H1 (cell line): ENCODE data around the gene PCAT7. TPM values are rescaled to one million over a fixed set of nuclear protein-coding genes. Genes with fewer than 3 reads are reported as not detected.

Experiments used
- CTCF ChIA-PET: fragments of 300-600 bp; sonication (Branson Sonifier 250); formaldehyde crosslinking; loops from one replicate; lab custom pipeline; 2021; ENCODE audit not compliant: partially characterized antibody; lab: Charles Lee
- POLR2A ChIA-PET: fragments of 300-600 bp; sonication (Branson Sonifier 250); formaldehyde crosslinking; loops from one replicate; lab custom pipeline; 2021; ENCODE audit warnings: inconsistent platforms; ENCODE audit not compliant: partially characterized antibody; lab: Charles Lee
- DNase-seq, 2 experiments: peaks; one replicate each; pipeline versions ENCODE4 v3.0.0 to v3.0.0-alpha.2; 2010 to 2022; ENCODE audit warnings: low spot score in 2 of 2, low read depth in 1 of 2, mixed read lengths in 1 of 2
- FAIRE-seq: peaks from 2 replicates; lab custom pipeline; 2011; peaks lifted over from hg19 to GRCh38; lab: Jason Lieb, UNC
- H2AFZ ChIP-seq: 2 replicates; pipeline ENCODE4 v1.8.1; 2012; ENCODE audit warnings: low read length, inconsistent platforms
- H2AK5ac ChIP-seq: 2 replicates; pipeline ENCODE4 v1.6.1; 2013; ENCODE audit warnings: low read depth, low read length
- H2BK120ac ChIP-seq: replicated peaks from 2 replicates; pipeline ENCODE3; 2013; ENCODE audit warnings: low read depth, low read length, inconsistent platforms
- H2BK12ac ChIP-seq: 2 replicates; pipeline ENCODE4 v1.6.1; 2013; ENCODE audit warnings: low read depth, low read length
- H2BK15ac ChIP-seq: 2 replicates; pipeline ENCODE4 v1.6.1; 2013; ENCODE audit warnings: low read length
- H2BK20ac ChIP-seq: 2 replicates; pipeline ENCODE4 v1.6.1; 2013; ENCODE audit warnings: low read length
- H2BK5ac ChIP-seq: 2 replicates; pipeline ENCODE4 v1.6.1; 2013; ENCODE audit warnings: low read depth, low read length
- H3K14ac ChIP-seq: 2 replicates; pipeline ENCODE4 v1.6.1; 2013; ENCODE audit warnings: inconsistent platforms; ENCODE audit not compliant: insufficient read length
- H3K18ac ChIP-seq: 2 replicates; pipeline ENCODE4 v1.6.1; 2013; ENCODE audit warnings: low read length; ENCODE audit errors: extremely low read depth
- H3K23ac ChIP-seq: 2 replicates; pipeline ENCODE4 v1.6.1; 2013; ENCODE audit warnings: inconsistent platforms; ENCODE audit not compliant: insufficient read length
- H3K23me2 ChIP-seq: 2 replicates; pipeline ENCODE4 v1.6.1; 2013; ENCODE audit warnings: low read depth, low read length
- H3K27ac ChIP-seq: 2 replicates; pipeline ENCODE4 v1.6.1; 2011; ENCODE audit warnings: low read depth, low read length, inconsistent platforms
- H3K27me3 ChIP-seq, 4 experiments: replicated peaks in 1 of 4; 1 replicate in 1 of 4; 2 replicates in 3 of 4; pipeline versions ENCODE4 v1.6.1 to v1.8.1; 2011 to 2013; ENCODE audit warnings: low read length in 3 of 4, mild to moderate bottlenecking in 3 of 4, inconsistent platforms in 2 of 4, mixed read lengths in 2 of 4, moderate library complexity in 1 of 4; ENCODE audit not compliant: control insufficient read depth in 3 of 4, insufficient read depth in 3 of 4; ENCODE audit errors: extremely low read depth in 1 of 4
- H3K36me3 ChIP-seq, 4 experiments: 2 replicates each; pipeline versions ENCODE4 v1.6.1 to v1.8.1; 2011 to 2013; ENCODE audit warnings: mild to moderate bottlenecking in 4 of 4, low read length in 3 of 4, moderate library complexity in 2 of 4, control low read depth in 1 of 4, inconsistent platforms in 1 of 4; ENCODE audit not compliant: insufficient read depth in 4 of 4, control insufficient read depth in 2 of 4
- H3K4ac ChIP-seq: replicated peaks from 2 replicates; pipeline ENCODE3; 2013; ENCODE audit warnings: low read length, low read depth, mixed read lengths, inconsistent platforms; ENCODE audit not compliant: insufficient read length
- H3K4me1 ChIP-seq, 4 experiments: replicated peaks in 1 of 4; 1 replicate in 1 of 4; 2 replicates in 3 of 4; pipeline versions ENCODE4 v1.6.1 to v1.8.1; 2011 to 2013; ENCODE audit warnings: low read length in 3 of 4, inconsistent platforms in 2 of 4, mixed read lengths in 1 of 4; ENCODE audit not compliant: insufficient read depth in 4 of 4, control insufficient read depth in 3 of 4
- H3K4me2 ChIP-seq, 2 experiments: 2 replicates each; pipeline versions ENCODE4 v1.6.1 to v1.8.1; 2011 to 2013; ENCODE audit warnings: low read depth in 2 of 2, low read length in 2 of 2, control low read depth in 1 of 2, inconsistent platforms in 1 of 2, mild to moderate bottlenecking in 1 of 2; ENCODE audit not compliant: insufficient read depth in 1 of 2
- H3K4me3 ChIP-seq, 4 experiments: fragments of 200-600, 300-600 bp in 1 of 4; sonication (generic), shearing (Covaris generic), sonication (Bioruptor Twin) in 1 of 4; 2 replicates each; pipeline versions ENCODE4 v1.5.1 to v1.8.1; 2011 to 2016; ENCODE audit warnings: low read length in 4 of 4, low read depth in 3 of 4, control low read depth in 2 of 4, inconsistent platforms in 2 of 4, mild to moderate bottlenecking in 2 of 4, mixed read lengths in 1 of 4, moderate library complexity in 1 of 4; ENCODE audit not compliant: insufficient read depth in 2 of 4; ENCODE audit errors: extremely low read depth in 1 of 4
- H3K56ac ChIP-seq: replicated peaks from 2 replicates; pipeline ENCODE3; 2013; ENCODE audit warnings: low read depth, mild to moderate bottlenecking, mixed read lengths, low read length, inconsistent platforms; ENCODE audit not compliant: insufficient read length
- H3K79me1 ChIP-seq: 2 replicates; pipeline ENCODE4 v1.6.1; 2013; ENCODE audit warnings: low read depth, low read length, control low read depth
- H3K79me2 ChIP-seq, 2 experiments: 2 replicates each; pipeline versions ENCODE4 v1.6.1 to v1.8.1; 2012 to 2013; ENCODE audit warnings: low read length in 2 of 2, mild to moderate bottlenecking in 2 of 2, inconsistent platforms in 1 of 2; ENCODE audit not compliant: insufficient read depth in 2 of 2, control insufficient read depth in 1 of 2
- H3K9ac ChIP-seq, 4 experiments: replicated peaks in 1 of 4; 1 replicate in 1 of 4; 2 replicates in 3 of 4; pipeline versions ENCODE4 v1.6.1 to v1.8.1; 2011 to 2013; ENCODE audit warnings: low read depth in 3 of 4, low read length in 3 of 4, control low read depth in 2 of 4, mild to moderate bottlenecking in 2 of 4, moderate library complexity in 2 of 4, inconsistent platforms in 1 of 4; ENCODE audit errors: extremely low read depth in 1 of 4
- H3K9me3 ChIP-seq, 2 experiments: 2 replicates each; pipeline versions ENCODE4 v1.6.1 to v1.8.1; 2012 to 2013; ENCODE audit warnings: mild to moderate bottlenecking in 2 of 2, moderate library complexity in 2 of 2, control low read depth in 1 of 2, inconsistent platforms in 1 of 2, low read depth in 1 of 2, low read length in 1 of 2, mixed read lengths in 1 of 2; ENCODE audit not compliant: insufficient read depth in 2 of 2
- H4K20me1 ChIP-seq, 2 experiments: replicated peaks in 1 of 2; 2 replicates each; pipeline versions ENCODE3 to v1.8.1; 2011 to 2013; ENCODE audit warnings: inconsistent platforms in 2 of 2, low read length in 2 of 2, mild to moderate bottlenecking in 1 of 2; ENCODE audit not compliant: insufficient read depth in 2 of 2, control insufficient read depth in 1 of 2
- H4K5ac ChIP-seq: 2 replicates; pipeline ENCODE4 v1.6.1; 2013; ENCODE audit warnings: low read length, low read depth, mixed read lengths, inconsistent platforms; ENCODE audit not compliant: insufficient read length
- H4K8ac ChIP-seq: 2 replicates; pipeline ENCODE4 v1.8.0; 2013; ENCODE audit warnings: mild to moderate bottlenecking, moderate library complexity, low read length, inconsistent platforms; ENCODE audit not compliant: insufficient read depth; ENCODE audit errors: extremely low read depth
- H4K91ac ChIP-seq: replicated peaks from 2 replicates; pipeline ENCODE3; 2013; ENCODE audit warnings: low read length, mixed read lengths, inconsistent platforms; ENCODE audit not compliant: insufficient read length
- BCL11A ChIP-seq, 2 experiments: IDR thresholded peaks; one replicate each; pipeline ENCODE4 v1.6.1; 2011; ENCODE audit warnings: low read depth in 2 of 2, low read length in 2 of 2, mild to moderate bottlenecking in 2 of 2
- BRCA1 ChIP-seq: IDR thresholded peaks from 2 replicates; pipeline ENCODE4 v1.6.1; 2012; ENCODE audit warnings: low read depth, low read length, improper control_type of control experiment
- CREB1 ChIP-seq: IDR thresholded peaks from 2 replicates; pipeline ENCODE4 v1.6.1; 2012; ENCODE audit warnings: inconsistent platforms
- EGR1 ChIP-seq: IDR thresholded peaks from 2 replicates; pipeline ENCODE4 v1.6.1; 2011; ENCODE audit warnings: low read depth, low read length, borderline replicate concordance
- KDM1A ChIP-seq: fragments of 200-600, 300-600 bp; sonication (generic); IDR thresholded peaks from 2 replicates; pipeline ENCODE4 v1.7.1; 2016; ENCODE audit warnings: mild to moderate bottlenecking, low read length, borderline replicate concordance
- MAFK ChIP-seq: IDR thresholded peaks from 2 replicates; pipeline ENCODE4 v1.6.1; 2012; ENCODE audit warnings: low read depth, mild to moderate bottlenecking, improper control_type of control experiment, low read length
- NANOG ChIP-seq: IDR thresholded peaks from 2 replicates; pipeline ENCODE4 v1.6.1; 2011; ENCODE audit warnings: low read length, low read depth, mild to moderate bottlenecking, inconsistent platforms; ENCODE audit not compliant: insufficient read depth, poor library complexity, severe bottlenecking
- POU5F1 ChIP-seq: IDR thresholded peaks from 2 replicates; pipeline ENCODE4 v1.6.1; 2011; ENCODE audit warnings: low read depth, mild to moderate bottlenecking, low read length, moderate library complexity
- SIRT6 ChIP-seq: IDR thresholded peaks from one replicate; pipeline ENCODE4 v1.7.1; 2012; ENCODE audit warnings: low read length, inconsistent platforms
- SP2 ChIP-seq: IDR thresholded peaks from 2 replicates; pipeline ENCODE4 v1.6.1; 2012; ENCODE audit warnings: mild to moderate bottlenecking, low read length, inconsistent platforms
- TAF7 ChIP-seq: optimal IDR thresholded peaks from 2 replicates; pipeline ENCODE3; 2011; ENCODE audit warnings: low read depth, mild to moderate bottlenecking, inconsistent platforms, low read length, moderate library complexity, borderline replicate concordance
- TBP ChIP-seq: IDR thresholded peaks from 2 replicates; pipeline ENCODE4 v1.6.1; 2011; ENCODE audit warnings: low read depth, low read length, improper control_type of control experiment
- TCF12 ChIP-seq: IDR thresholded peaks from 2 replicates; pipeline ENCODE4 v1.6.1; 2011; ENCODE audit warnings: low read depth, mild to moderate bottlenecking, low read length
- WGBS, 2 experiments: shearing (Covaris generic) in 1 of 2; methylation state at CpG; one replicate each; pipeline versions ENCODE4 v1.1.6 to v1.1.7; 2013 to 2015; ENCODE audit warnings: low lambda C conversion rate in 2 of 2, mixed read lengths in 2 of 2, inconsistent platforms in 1 of 2, low coverage in 1 of 2, missing lambda C conversion rate in 1 of 2; ENCODE audit not compliant: insufficient replicate concordance in 2 of 2, insufficient coverage in 1 of 2, insufficient read length in 1 of 2; ENCODE audit errors: extremely low coverage in 1 of 2, missing lambda C conversion rate in 1 of 2; 5-methylcytosine and 5-hydroxymethylcytosine counted together
- polyA plus RNA-seq, 7 experiments: library from polyadenylated mRNA; depleted of rRNA in 3 of 7; stranded (reverse) in 5 of 7; unstranded in 2 of 7; fragments of >200 nt in 5 of 7; fragments of 200-250 nt in 2 of 7; gene quantifications; 1 replicate in 5 of 7; 2 replicates in 1 of 7; 4 replicates in 1 of 7; pipeline versions ENCODE4 v1.2.1 to v1.2.3, GENCODE V29; 2011 to 2013; ENCODE audit warnings: missing spikeins in 2 of 7, mixed read lengths in 2 of 7
- total RNA-seq: library from RNA; stranded (reverse); fragmentation: NEBNext Ultra II Directional; extraction: Animal tissue kit (Norgen Biotek cat#: 25700); gene quantifications from 2 replicates; pipeline ENCODE4 v1.2.1, GENCODE V29; 2021
- TF ChIP-seq, protein P1 (sequence below): IDR thresholded peaks from 2 replicates; pipeline ENCODE4 v1.6.1; 2012; ENCODE audit warnings: inconsistent platforms

Gene PCAT7
- total and polyA plus RNA-seq, 2 of the 8 experiments (the other 6 are each of a cell fraction or from before 2014, with no cell fraction given) = 3.2 to 4.1 TPM

DNA sequence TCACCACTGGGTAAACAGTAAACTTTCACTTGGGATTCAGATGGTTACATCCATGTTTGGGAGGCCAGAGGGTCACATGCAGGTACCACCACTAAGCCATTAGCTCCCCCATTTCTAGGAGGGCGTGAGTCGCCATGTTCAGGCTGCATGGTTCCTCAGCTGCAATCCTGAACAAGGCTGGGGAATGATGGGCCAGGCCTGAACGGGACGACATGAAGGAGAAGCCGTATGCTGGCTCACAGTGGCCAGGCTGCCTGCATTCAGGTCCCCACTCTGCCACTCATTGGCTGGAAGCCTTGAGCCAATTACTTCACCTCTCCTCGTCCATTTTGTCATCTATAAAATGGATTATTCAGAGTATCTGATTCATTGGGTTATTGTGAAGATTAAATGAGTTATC, 47.8 kb downstream of the PCAT7 start:
- H2AFZ ChIP-seq = no peak overlapping the region
- TF ChIP-seq TAF7 (no peak), SP2 (no peak), TCF12 (no peak), KDM1A (no peak), TBP (no peak), SIRT6 (no peak), BCL11A (IDR thresholded peaks at IDR 0.05; ENCODE audit: low read depth in 2 of 2, low read length in 2 of 2) (no peak), CREB1 (no peak), BRCA1 (no peak), NANOG (no peak), EGR1 (no peak), POU5F1 (no peak), MAFK (no peak)
- TF ChIP-seq, protein P1, sequence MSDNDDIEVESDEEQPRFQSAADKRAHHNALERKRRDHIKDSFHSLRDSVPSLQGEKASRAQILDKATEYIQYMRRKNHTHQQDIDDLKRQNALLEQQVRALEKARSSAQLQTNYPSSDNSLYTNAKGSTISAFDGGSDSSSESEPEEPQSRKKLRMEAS = no peak

More for the DNA sequence above, 47.8 kb downstream of the PCAT7 start:
- no peak overlapping the region for H2AK5ac ChIP-seq
- no peak overlapping the region for H4K8ac ChIP-seq
- H3K56ac ChIP-seq = no peak overlapping the region
- H3K9me3 ChIP-seq = no peaks in the 10 kb centered on the region
- ChIA-PET POLR2A (interaction anchor here (6.7 kb wide), 1 partner anchor 49 kb away, joined by 43 read pairs; the partner anchor contains the start of gene PCAT7), CTCF (interaction anchor here (1.2 to 7.1 kb wide), 4 partner anchors 10 to 49 kb away, joined by 3 to 54 read pairs (median 7); partner anchors contain the start of gene PCAT7)
- no peak overlapping the region for H4K91ac ChIP-seq
- no peaks in the 10 kb centered on the region for H3K23me2 ChIP-seq
- peaks cover 0 to 7% (median 6%) of the 10 kb centered on the region in 4 experiments; a peak in 6 of 7 replicates for H3K4me1 ChIP-seq
- H3K36me3 ChIP-seq = no peaks in the 10 kb centered on the region
- H4K5ac ChIP-seq = no peak overlapping the region
- FAIRE-seq (no peak), DNase-seq (no peak)
- no peak overlapping the region for H2BK12ac ChIP-seq
- H3K14ac ChIP-seq = no peak overlapping the region
- H3K4me3 ChIP-seq = no peak overlapping the region
- H2BK15ac ChIP-seq = no peak overlapping the region
- no peak overlapping the region for H2BK120ac ChIP-seq
- no peak overlapping the region for H2BK5ac ChIP-seq
- no peaks in the 10 kb centered on the region; a peak in 1 of 7 replicates for H3K27me3 ChIP-seq
- H3K23ac ChIP-seq = no peak overlapping the region
- H3K4me2 ChIP-seq = no peak overlapping the region
- H3K9ac ChIP-seq = no peak overlapping the region
- no peak overlapping the region for H3K18ac ChIP-seq
- H3K27ac ChIP-seq = no peak overlapping the region
- H3K4ac ChIP-seq = no peak overlapping the region
- H4K20me1 ChIP-seq = no peaks in the 10 kb centered on the region
- no peaks in the 10 kb centered on the region for H3K79me2 ChIP-seq
- WGBS, 2 experiments = 88% methylated on average over 6 of the region's 6 CpGs; no CpG with 5 or more reads in 1 of the 2 experiments
- no peak overlapping the region for H2BK20ac ChIP-seq
- no peaks in the 10 kb centered on the region for H3K79me1 ChIP-seq
